HG02678 (cell line): Measurements from ENCODE around the gene ZP1.

ENCODE experiments used
- ATAC-seq: cut with Tn5 transposase; IDR thresholded peaks from one replicate; pipeline ENCODE4 v1.9.1; 2021; ENCODE audit warnings: mild to moderate bottlenecking, moderate library complexity; ENCODE audit not compliant: unreplicated experiment

ZP1 gene

GRCh38 chr11:60857378-60858232 is 9.7 kb upstream of the ZP1 start:
- ATAC-seq: no peak

- ATAC-seq: no peak
These were observed 9.1 kb upstream of the ZP1 start for GRCh38 chr11:60858236-60858635.

- no peak for ATAC-seq
These were observed 8.4 kb upstream of the ZP1 start for GRCh38 chr11:60858731-60859464.

- no peak for ATAC-seq
These were observed 7.6 kb upstream of the ZP1 start for GRCh38 chr11:60859616-60860250.

- ATAC-seq: no peak
These were observed 6.4 kb upstream of the ZP1 start for GRCh38 chr11:60860943-60861342.

- ATAC-seq: no peak
These were observed 5.2 kb upstream of the ZP1 start for GRCh38 chr11:60862171-60862570.

- no peak for ATAC-seq
These were observed 3.5 kb upstream of the ZP1 start for GRCh38 chr11:60863550-60864521.

GRCh38 chr11:60864856-60865513 is 2.4 kb upstream of the ZP1 start:
- no peak for ATAC-seq

GRCh38 chr11:60867871-60868681 is 734 bp downstream of the ZP1 start:
- ATAC-seq: no peak

GRCh38 chr11:60868682-60869450 is 1.5 kb downstream of the ZP1 start:
- no peak for ATAC-seq

GRCh38 chr11:60869451-60869825 is 2.1 kb downstream of the ZP1 start:
- no peak for ATAC-seq

- no peak for ATAC-seq
These were observed 2.9 kb downstream of the ZP1 start for GRCh38 chr11:60870276-60870675.

GRCh38 chr11:60870733-60871377 is 3.5 kb downstream of the ZP1 start:
- ATAC-seq: no peak

- ATAC-seq: no peak
These were observed 4.2 kb downstream of the ZP1 start for GRCh38 chr11:60871378-60872061.

GRCh38 chr11:60872124-60872960 is 5.0 kb downstream of the ZP1 start:
- ATAC-seq: no peak

- no peak for ATAC-seq
These were observed 5.7 kb downstream of the ZP1 start for GRCh38 chr11:60872961-60873524.
